T-helper 1 cell treated with Interleukin-12 subunit alpha and Interleukin-12 subunit beta and Interleukin-4 antibody, amounts not matched to agents 30 μg/mL and 1 μg/mL, for 36 hours (primary cell): ENCODE data around the gene STIMATE.

Experiments used
- H3K27ac Mint-ChIP-seq: one replicate; pipeline ENCODE4 v1.8.0; 2021; ENCODE audit warnings: mild to moderate bottlenecking, mixed read lengths
- H3K27me3 Mint-ChIP-seq: one replicate; pipeline ENCODE4 v1.8.0; 2021; ENCODE audit warnings: low read depth, mixed read lengths
- H3K36me3 Mint-ChIP-seq: one replicate; pipeline ENCODE4 v1.8.0; 2021; ENCODE audit warnings: low read depth, mixed read lengths
- H3K4me1 Mint-ChIP-seq: one replicate; pipeline ENCODE4 v1.8.0; 2021; ENCODE audit warnings: low read depth, mixed read lengths
- H3K4me3 Mint-ChIP-seq: one replicate; pipeline ENCODE4 v1.8.0; 2021; ENCODE audit warnings: mild to moderate bottlenecking, moderate library complexity, mixed read lengths
- H3K9me3 Mint-ChIP-seq: one replicate; pipeline ENCODE4 v1.8.0; 2021; ENCODE audit warnings: mixed read lengths

STIMATE gene

DNA sequence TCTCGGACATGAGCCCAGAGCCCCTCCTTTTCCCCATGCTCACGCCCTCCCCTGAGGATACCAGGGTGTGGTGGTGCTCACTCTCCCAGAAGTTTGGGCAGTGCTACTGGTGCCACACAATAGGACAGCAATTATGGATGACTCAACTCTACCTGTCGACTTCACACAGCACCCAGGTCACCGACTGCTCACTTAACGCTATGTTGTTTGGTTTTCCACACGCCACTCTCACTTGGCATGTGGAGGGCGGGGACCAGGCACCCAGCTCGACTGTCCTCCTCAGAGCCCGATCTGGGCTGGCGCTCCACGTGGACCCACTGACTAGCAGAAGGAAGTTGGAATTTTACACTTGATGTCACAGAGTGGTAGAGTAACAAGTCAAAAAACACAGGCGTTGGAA lies 30.9 kb downstream of the STIMATE start:
- no peaks in the 10 kb centered on the region for H3K27me3 Mint-ChIP-seq
- peaks cover 3% of the 10 kb centered on the region for H3K4me1 Mint-ChIP-seq
- H3K4me3 Mint-ChIP-seq, result no peak overlapping the region
- H3K9me3 Mint-ChIP-seq, result peaks cover 18% of the 10 kb centered on the region
- peaks cover 14% of the 10 kb centered on the region for H3K36me3 Mint-ChIP-seq
- H3K27ac Mint-ChIP-seq, result no peak overlapping the region

DNA sequence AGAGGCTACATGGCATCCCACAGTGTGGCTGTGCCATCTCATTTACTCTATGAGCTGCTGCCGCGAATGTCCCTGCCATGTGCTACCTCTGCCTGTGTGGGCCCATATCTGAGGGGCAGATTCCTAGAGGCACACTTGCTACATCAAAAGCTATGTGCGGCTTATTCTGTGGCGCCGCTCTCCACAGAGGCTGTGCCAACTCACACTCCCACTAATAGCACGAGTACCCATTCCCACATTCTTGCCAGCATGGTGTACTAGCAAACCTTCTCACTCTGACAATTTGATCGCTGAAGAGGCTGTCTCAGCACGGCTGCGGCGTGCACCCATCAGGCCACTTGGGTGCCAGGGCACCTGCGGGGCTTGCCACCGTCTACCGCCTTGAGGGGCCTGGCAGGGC lies 31.4 kb downstream of the STIMATE start:
- H3K27me3 Mint-ChIP-seq, result no peaks in the 10 kb centered on the region
- peaks cover 3% of the 10 kb centered on the region for H3K4me1 Mint-ChIP-seq
- peaks cover 14% of the 10 kb centered on the region for H3K36me3 Mint-ChIP-seq
- H3K4me3 Mint-ChIP-seq, result no peak overlapping the region
- peaks cover 18% of the 10 kb centered on the region for H3K9me3 Mint-ChIP-seq
- no peak overlapping the region for H3K27ac Mint-ChIP-seq

DNA sequence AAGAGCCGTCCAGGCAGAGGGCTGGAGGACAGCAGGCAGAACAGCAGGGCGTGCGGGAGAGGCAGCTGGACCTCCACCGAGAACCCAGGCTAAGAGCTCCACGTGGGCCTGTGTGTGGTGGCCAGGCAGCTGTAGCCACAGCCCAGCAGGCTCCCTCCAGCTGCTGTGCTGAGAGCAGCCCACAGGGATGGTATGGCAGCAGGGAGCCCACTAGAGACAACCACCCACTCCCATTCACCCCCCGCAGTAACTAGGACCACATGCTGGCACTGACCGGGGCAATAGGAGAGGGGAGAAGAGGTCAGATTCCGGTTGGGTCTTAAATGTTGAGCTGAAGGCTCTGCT lies 37.0 kb downstream of the STIMATE start:
- Mint-ChIP-seq H3K36me3 (peaks cover 7% of the 10 kb centered on the region), H3K27ac (no peak overlapping the region), H3K9me3 (peaks cover 10% of the 10 kb centered on the region)

DNA sequence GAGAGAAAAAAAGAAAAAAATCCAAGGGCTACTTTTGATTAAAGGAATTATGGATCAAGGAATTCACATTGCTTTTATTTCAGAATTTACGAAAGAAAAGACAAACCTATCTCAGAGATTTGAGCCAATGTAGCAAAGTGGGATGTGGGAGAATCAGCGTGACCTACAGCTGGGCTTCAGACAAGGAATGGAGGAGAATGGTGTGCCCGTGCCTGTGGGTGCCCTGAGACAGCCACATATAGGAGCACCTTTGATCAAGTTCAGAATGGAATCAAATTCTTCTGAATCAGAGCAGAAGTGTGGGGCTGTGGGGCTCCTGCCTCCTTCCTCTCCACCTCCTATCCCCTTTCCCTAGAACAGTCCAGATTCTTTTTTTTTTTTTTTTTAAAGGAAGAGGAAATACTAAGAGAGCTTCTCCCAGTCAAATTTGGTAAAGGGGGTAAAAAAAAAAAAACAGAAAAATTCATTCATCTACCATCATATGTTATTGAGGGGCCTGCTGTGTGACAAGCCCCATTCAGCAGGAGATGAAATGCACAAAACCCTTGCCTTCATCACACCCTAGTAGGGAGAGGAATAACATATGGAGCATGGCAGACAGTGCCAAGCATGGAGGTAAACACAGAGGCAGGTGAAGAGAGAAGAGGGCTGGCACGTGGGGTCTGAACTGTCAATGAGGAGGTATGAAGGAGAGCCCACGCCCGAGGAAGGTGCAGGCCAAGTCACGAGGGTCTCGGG lies 37.5 kb downstream of the STIMATE start:
- no peak overlapping the region for H3K4me3 Mint-ChIP-seq
- H3K36me3 Mint-ChIP-seq, result peaks cover 7% of the 10 kb centered on the region
- no peaks in the 10 kb centered on the region for H3K27me3 Mint-ChIP-seq
- no peaks in the 10 kb centered on the region for H3K4me1 Mint-ChIP-seq
- peaks cover 5% of the 10 kb centered on the region for H3K9me3 Mint-ChIP-seq
- H3K27ac Mint-ChIP-seq, result peak overlapping the region; percentile 7

More for the DNA sequence above, 37.0 kb downstream of the STIMATE start:
- Mint-ChIP-seq H3K4me1 (no peaks in the 10 kb centered on the region), H3K4me3 (no peak overlapping the region), H3K27me3 (no peaks in the 10 kb centered on the region)

DNA sequence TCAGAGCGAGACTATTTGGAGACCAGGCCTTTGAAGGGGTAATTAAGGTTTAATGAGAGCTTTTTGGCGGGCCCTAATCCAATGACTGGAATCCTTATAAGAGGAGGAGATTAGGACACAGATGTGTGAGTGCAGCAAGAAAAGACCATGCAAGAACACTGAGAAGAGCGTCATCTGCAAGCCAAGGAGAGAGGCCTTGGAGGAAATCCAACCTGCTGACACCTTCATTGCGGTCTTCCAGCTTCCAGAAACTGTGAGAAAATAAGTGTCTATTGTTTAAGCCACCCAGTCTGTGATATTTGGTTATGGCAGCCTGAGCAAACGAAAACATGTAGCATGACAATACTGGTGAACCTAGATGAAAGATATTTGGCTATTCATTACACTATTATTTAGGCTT lies 39.5 kb downstream of the STIMATE start:
- Mint-ChIP-seq H3K27ac (no peak overlapping the region), H3K36me3 (peaks cover 3% of the 10 kb centered on the region), H3K4me1 (no peaks in the 10 kb centered on the region), H3K27me3 (no peaks in the 10 kb centered on the region), H3K9me3 (no peaks in the 10 kb centered on the region), H3K4me3 (no peak overlapping the region)

DNA sequence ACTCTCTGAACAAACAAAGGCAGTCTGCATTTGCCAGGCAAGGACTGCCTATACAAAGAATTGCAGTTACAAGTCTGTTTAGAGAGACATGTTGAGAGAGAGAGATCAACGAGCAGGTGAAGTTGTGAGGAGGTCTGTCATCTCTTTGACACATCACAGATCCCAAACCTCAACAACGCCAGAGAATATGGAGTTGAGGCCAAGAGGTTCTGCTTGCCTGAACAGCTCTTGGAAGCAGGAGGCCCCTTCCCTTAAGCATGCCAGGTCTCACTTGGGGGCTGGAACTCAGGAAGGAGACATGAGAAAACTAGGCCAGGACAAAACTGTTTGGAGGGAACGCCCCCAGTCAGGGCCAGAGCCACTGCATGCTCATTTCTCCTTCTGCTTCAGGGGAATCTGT lies 40.2 kb downstream of the STIMATE start:
- no peak overlapping the region for H3K27ac Mint-ChIP-seq
- H3K36me3 Mint-ChIP-seq, result no peaks in the 10 kb centered on the region
- no peaks in the 10 kb centered on the region for H3K9me3 Mint-ChIP-seq
- no peaks in the 10 kb centered on the region for H3K4me1 Mint-ChIP-seq
- no peaks in the 10 kb centered on the region for H3K27me3 Mint-ChIP-seq
- no peak overlapping the region for H3K4me3 Mint-ChIP-seq

DNA sequence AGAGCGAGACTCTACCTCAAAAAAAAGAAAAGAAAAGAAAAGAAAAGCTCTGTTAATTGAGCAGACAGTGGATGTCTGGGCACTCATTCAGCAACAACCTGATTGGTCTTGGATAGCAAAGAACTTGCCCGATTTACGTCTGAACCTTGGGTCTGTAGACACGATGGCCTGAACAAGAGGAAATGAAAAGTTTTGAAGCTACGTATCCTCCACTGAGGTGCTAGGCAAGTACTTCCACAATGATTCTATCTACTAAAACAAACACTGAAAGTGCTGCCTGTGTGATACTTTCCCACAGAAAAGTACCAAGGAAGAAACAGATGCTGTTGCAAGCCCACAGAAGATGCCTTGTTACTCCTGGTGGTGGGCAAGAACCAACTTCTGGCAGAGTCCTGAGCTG lies 40.7 kb downstream of the STIMATE start:
- Mint-ChIP-seq H3K27ac (no peak overlapping the region), H3K36me3 (no peaks in the 10 kb centered on the region), H3K4me3 (no peak overlapping the region), H3K9me3 (no peaks in the 10 kb centered on the region), H3K27me3 (no peaks in the 10 kb centered on the region), H3K4me1 (no peaks in the 10 kb centered on the region)

DNA sequence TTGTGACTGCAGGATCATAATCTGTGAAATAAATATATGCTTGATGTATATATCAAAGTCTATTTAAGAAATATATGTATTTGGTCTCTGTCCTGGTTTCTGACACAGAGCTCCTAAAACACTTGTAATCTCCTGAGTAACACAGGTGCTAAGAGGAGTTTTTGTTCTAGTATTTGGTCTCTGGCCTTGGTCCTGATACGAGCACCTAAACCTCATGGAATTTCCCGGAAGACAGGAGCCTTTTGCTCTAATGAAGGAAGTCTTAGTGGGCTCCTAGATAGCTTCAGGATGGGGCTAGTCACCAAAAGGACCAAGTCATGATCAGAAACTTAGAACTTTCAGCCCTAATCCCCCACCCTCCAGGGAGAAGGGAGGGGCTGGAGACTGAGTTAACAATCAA lies 43.3 kb downstream of the STIMATE start:
- no peaks in the 10 kb centered on the region for H3K36me3 Mint-ChIP-seq

DNA sequence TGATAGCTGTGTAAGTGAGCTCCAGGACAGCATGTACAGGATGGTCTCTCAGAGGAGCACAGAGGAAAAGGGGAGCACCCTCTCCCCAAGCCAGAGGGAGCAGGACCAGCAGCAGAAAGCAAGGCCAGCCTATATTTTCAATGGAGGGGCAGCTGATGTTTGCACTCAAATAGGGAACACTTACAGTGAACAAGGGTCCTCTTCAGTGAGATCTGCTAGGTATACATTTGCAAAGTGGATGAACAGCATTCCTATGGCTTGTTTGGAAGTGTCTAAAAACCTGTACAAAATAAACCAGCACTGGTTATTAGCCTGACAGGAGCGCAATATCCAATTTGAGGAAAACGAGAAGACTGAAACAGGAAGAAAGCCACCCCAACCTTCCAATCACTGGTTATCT lies 44.9 kb downstream of the STIMATE start:
- Mint-ChIP-seq H3K4me1 (no peaks in the 10 kb centered on the region), H3K9me3 (no peaks in the 10 kb centered on the region), H3K36me3 (peaks cover 3% of the 10 kb centered on the region), H3K4me3 (no peak overlapping the region), H3K27ac (no peak overlapping the region), H3K27me3 (no peaks in the 10 kb centered on the region)

More for the DNA sequence above, 43.3 kb downstream of the STIMATE start:
- Mint-ChIP-seq H3K9me3 (no peaks in the 10 kb centered on the region), H3K4me1 (no peaks in the 10 kb centered on the region), H3K4me3 (no peak overlapping the region), H3K27ac (no peak overlapping the region), H3K27me3 (no peaks in the 10 kb centered on the region)

DNA sequence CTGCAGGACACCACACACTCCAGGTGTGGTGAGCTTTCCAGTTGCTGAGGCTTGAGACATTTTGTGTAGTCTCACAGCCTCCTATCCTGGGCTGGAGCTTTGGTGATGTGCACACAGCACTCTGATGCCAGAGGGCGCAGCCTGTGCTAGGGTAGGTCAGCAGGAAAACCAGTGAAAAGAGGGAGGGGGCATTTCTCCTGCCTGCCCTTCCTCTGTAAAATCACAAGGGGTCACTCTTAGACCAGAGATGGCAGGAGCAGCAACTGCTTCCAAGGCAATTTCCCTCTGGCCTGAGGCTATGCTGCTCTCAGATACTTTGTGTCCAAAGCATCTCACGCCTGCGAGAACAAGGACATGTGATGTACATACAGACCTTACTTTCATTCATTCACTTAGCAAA lies 46.0 kb downstream of the STIMATE start:
- Mint-ChIP-seq H3K27ac (no peak overlapping the region), H3K4me3 (no peak overlapping the region), H3K9me3 (no peaks in the 10 kb centered on the region), H3K27me3 (no peaks in the 10 kb centered on the region), H3K36me3 (peaks cover 3% of the 10 kb centered on the region), H3K4me1 (no peaks in the 10 kb centered on the region)

DNA sequence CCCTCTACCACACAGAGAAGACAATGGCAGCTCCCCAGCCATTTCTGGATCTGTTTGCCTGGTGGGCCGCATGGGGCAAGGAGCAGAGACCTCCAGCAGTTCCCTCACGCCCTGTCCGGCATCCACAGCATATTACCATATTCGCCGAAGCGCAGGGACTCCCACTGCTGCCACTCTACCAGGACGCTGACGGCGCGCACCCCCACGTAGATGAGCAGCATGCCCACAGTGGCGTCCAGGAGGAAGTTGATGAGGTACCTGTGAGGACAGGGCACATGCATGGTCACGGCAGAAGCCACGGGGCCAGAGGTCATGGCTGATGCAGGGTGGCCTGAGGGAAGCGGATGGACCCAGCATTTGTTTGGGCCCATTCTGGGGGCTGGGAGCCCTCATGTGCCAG lies 47.7 kb downstream of the STIMATE start:
- Mint-ChIP-seq H3K9me3 (no peaks in the 10 kb centered on the region), H3K36me3 (peaks cover 3% of the 10 kb centered on the region), H3K27me3 (no peaks in the 10 kb centered on the region), H3K4me3 (no peak overlapping the region), H3K4me1 (no peaks in the 10 kb centered on the region), H3K27ac (no peak overlapping the region)

DNA sequence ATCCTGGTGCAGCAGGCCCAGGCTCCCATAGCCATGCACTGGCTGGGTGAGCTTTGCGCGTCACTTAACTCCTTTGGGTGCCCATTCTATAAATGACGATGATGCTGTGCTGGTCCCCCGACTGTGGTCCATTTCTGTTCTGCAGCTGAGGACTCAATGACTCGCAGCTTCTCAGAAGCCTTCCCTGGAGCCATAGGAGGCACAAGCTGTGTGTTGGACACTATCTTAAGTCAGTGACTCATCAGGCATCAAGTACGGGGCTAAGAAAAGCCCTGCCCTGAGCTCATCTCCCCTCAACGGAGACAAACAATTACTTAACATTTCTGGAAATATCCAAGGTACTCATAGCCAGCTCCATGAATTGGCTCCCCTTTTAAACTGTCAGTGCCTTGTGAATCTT lies 48.7 kb downstream of the STIMATE start:
- Mint-ChIP-seq H3K36me3 (peaks cover 6% of the 10 kb centered on the region), H3K9me3 (no peaks in the 10 kb centered on the region), H3K4me1 (peaks cover 1% of the 10 kb centered on the region), H3K27me3 (no peaks in the 10 kb centered on the region), H3K4me3 (no peak overlapping the region), H3K27ac (no peak overlapping the region)

DNA sequence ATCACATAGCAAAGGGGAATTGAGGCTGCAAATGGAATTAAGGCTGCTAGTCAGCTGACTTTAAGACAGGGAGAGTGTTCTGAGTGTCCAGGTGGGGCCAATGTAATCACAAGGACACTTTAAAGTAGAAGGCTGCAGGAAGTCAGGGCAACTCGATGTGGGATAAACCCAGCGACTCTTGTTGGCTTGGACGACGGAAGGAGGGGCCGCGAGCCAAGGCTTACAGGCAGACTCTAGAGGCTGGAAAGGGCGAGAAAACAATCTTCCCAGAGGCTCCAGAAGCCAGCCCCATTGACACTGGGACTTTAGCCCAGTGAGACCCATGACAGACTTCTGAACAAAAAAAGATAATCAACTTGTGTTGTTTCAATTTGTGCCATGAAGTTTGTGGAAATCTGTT lies 49.6 kb downstream of the STIMATE start:
- Mint-ChIP-seq H3K36me3 (peaks cover 6% of the 10 kb centered on the region), H3K9me3 (no peaks in the 10 kb centered on the region), H3K27me3 (no peaks in the 10 kb centered on the region), H3K27ac (no peak overlapping the region), H3K4me3 (no peak overlapping the region), H3K4me1 (peaks cover 1% of the 10 kb centered on the region)

DNA sequence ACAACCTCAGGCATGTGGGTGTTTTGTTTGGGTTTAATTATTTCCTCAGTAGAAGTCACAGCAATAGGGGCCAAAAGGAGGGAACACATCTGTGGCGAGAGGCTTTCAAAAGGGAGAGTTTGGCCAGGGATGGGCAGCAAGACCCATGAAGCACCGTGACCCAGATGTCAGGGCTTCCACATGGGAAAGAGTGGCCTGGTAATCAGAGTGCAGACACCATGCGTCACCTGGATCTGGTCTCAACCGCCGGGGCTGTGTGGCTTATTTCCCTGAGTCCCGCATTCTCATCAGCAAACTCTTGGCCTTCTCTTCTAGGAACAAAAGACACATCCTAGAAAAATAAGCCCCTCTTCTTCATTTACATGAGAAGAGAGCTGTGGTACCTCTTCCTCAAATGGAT lies 50.1 kb downstream of the STIMATE start:
- H3K27ac Mint-ChIP-seq, result no peak overlapping the region
- H3K36me3 Mint-ChIP-seq, result peaks cover 6% of the 10 kb centered on the region

DNA sequence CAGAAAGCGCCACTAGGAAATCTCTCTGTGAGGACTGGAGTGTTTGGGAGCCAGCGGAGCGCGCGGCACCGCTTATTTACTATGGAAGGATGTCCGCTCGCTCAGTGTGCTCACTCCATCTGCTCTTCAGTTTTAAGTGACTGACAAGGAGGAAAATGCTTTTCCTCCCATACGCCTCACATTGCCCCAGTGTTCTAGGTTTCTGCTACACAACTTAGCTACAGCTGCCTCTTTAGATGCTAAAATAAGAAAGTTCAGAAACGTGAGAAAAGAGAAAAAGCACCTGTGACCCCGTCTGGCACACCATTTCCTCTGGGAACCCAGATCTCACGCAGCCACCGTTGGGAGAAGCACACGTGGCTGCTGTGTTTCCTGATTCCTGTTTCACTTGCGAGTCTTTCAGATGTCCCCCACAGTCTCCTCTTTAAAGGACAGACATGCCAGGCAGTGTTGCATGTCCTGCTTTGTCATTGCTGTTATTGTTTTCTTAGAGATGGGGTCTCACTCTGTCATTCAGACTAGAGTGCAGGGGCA lies 50.8 kb downstream of the STIMATE start:
- Mint-ChIP-seq H3K9me3 (no peaks in the 10 kb centered on the region), H3K36me3 (peaks cover 10% of the 10 kb centered on the region), H3K27me3 (no peaks in the 10 kb centered on the region), H3K4me1 (peaks cover 2% of the 10 kb centered on the region), H3K27ac (no peak overlapping the region), H3K4me3 (no peak overlapping the region)

More for the DNA sequence above, 50.1 kb downstream of the STIMATE start:
- peaks cover 1% of the 10 kb centered on the region for H3K4me1 Mint-ChIP-seq
- no peaks in the 10 kb centered on the region for H3K27me3 Mint-ChIP-seq
- H3K4me3 Mint-ChIP-seq, result no peak overlapping the region
- H3K9me3 Mint-ChIP-seq, result no peaks in the 10 kb centered on the region
